HTERT RPE-1 (cell line): ENCODE data around the gene PLK5.
"Not testable (repeated sequence)": the region's sequence is repeated elsewhere in the genome, so short reads cannot be mapped to it uniquely, and the experiment has no call there.

Experiments
- in situ Hi-C: fragments of 300-500 bp; cut with MboI; formaldehyde crosslinking; loops from 4 replicates; pipeline ENCODE4 v1.14.3; 2020; ENCODE audit warnings: low sequenced_read_pairs

The PLK5 gene

GRCh38 chr19:1491114-1491848, 32.6 kb upstream of the PLK5 start, which contains the start of gene REEP6:
TSS of gene REEP6 (plus strand) at chr19:1491181. CDS start at chr19:1491270, 89 bp downstream.
- in situ Hi-C loops: no loop called here

GRCh38 chr19:1491849-1492170, 32.1 kb upstream of the PLK5 start:
- in situ Hi-C loops: no loop called here

- in situ Hi-C loops: no loop called here
These were observed 31.3 kb upstream of the PLK5 start for GRCh38 chr19:1492474-1493006.

- in situ Hi-C loops: no loop called here
These were observed 29.6 kb upstream of the PLK5 start for GRCh38 chr19:1494115-1494815.

- in situ Hi-C loops: no loop called here
These were observed 28.7 kb upstream of the PLK5 start for GRCh38 chr19:1495051-1495798.

- in situ Hi-C loops: no loop called here
These were observed 27.8 kb upstream of the PLK5 start for GRCh38 chr19:1495799-1496713.

GRCh38 chr19:1496714-1497577, 26.9 kb upstream of the PLK5 start:
- in situ Hi-C loops: no loop called here

DNA sequence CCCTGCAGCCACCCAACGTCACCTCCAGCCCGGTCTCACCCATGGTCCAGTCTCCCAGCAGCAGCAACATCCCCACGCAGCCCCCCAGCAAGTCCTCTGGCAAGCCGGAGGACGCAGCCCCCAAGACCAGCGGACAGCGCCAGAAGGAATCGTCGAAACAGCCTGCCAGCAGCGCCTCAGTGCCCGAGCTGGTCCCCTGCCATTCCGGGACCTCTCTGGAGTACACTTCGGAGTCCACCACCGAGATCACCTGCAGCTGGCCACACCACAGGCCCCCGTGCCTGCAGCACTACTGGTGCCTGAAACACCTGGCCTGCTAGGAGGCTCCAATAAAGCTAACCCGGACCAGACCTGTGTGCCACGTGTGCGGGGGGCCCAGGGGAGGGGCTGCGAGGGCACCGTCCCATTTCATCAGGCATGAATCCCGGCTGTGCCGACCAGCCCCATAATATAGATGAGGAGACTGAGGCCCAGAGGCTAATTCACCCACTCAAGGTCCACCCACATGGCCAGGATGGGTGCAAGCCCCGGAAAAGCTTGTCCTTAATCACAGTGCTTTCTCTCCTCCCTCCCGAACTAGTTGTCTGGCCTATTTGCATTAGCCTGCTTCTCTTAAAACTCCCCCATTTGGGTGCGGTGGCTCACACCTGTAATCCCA, 26.2 kb upstream of the PLK5 start:
- in situ Hi-C loops: no loop called here

- in situ Hi-C loops: not testable (repeated sequence)
These were observed 24.6 kb upstream of the PLK5 start for GRCh38 chr19:1499231-1499630.

DNA sequence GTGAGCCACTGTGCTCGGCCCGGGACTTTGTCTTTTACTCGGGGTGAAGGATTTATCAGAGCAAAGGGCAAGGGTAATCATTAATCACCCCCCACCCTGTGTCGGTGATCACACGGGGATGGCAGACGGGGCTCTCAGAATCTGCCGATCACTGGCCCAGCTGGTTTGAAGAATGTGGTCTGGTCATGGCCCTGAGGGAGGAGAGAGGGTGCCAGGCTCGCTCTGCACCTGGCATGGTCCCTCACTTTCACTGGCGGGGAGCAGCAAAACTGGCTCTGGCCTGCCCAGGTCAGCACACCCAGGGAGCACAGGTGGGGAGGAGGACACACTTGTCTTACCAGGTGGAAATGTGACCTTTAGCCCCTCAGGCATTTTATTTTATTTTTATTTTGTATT, 22.7 kb upstream of the PLK5 start:
- in situ Hi-C loops: no loop called here

DNA sequence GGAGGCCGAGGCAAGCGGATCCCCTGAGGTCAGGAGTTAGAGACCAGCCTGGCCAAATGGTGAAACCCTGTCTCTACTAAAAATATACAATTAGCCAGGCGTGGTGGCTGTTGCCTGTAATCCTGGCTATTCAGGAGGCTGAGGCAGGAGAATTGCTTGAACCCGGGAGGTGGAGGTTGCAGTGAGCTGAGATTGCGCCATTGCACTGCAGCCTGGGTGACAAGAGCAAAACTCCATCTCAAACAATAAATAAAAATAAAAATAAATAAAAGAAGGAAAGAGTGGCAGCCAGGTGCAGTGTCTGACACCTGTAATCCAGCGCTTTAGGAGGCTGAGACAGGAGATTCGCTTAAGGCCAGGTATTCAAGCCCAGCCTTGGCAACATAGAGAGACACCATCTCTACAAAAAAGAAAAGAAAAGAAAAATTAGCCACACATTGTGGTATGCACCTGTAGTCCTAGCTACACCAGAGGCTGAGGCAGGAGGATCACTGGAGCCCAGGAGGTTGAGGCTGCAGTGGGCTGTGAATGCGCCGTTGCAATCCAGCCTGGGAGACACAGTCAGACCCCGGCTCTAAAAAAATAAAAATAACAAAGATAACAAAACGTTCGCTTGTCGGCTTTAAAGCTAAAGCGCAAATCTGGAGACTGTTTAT, 21.3 kb upstream of the PLK5 start:
- in situ Hi-C loops: no loop called here

GRCh38 chr19:1503089-1503924, 20.6 kb upstream of the PLK5 start:
- in situ Hi-C loops: no loop called here

DNA sequence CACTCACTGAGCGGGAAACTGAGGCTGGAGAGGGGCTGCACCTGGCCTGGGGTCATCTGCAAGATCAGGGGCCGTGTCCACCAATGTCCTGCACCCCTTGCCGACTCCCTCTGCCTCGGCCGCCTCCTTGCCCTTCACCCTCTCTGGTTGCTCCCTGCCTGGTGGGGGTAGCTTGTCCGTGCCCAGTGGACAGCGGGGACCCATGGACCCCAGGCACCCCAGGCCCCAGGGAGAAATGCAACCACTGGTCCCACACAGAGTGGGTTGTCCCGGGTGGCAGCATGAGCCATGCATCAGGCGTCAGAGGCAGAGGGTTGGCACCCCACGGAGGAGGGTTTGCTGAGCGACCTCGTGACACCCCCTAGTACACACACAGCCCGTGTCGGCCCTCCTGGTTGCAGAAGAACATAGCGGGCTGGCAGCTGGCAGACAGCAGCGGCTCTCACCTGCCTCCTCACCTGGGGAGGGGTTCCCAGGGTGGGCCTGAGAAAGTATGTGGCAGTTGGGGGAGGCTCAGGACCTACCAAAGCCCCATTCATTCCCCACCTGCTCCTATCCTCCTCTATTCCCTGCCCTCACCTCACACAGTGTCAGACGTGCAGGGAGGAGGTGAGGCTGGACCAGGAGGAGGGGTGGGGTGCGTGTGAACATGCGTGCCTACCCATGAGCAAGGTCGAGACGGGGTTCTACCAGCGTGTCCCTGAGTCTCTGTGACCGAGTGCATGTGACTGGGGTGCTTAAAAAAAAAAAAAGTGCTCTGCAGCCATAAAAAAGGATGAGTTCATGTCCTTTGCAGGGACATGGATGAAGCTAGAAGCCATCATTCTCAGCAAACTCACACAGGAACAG, 19.7 kb upstream of the PLK5 start:
- in situ Hi-C loops: no loop called here

- in situ Hi-C loops: no loop called here
These were observed 18.9 kb upstream of the PLK5 start for GRCh38 chr19:1505012-1505411.

DNA sequence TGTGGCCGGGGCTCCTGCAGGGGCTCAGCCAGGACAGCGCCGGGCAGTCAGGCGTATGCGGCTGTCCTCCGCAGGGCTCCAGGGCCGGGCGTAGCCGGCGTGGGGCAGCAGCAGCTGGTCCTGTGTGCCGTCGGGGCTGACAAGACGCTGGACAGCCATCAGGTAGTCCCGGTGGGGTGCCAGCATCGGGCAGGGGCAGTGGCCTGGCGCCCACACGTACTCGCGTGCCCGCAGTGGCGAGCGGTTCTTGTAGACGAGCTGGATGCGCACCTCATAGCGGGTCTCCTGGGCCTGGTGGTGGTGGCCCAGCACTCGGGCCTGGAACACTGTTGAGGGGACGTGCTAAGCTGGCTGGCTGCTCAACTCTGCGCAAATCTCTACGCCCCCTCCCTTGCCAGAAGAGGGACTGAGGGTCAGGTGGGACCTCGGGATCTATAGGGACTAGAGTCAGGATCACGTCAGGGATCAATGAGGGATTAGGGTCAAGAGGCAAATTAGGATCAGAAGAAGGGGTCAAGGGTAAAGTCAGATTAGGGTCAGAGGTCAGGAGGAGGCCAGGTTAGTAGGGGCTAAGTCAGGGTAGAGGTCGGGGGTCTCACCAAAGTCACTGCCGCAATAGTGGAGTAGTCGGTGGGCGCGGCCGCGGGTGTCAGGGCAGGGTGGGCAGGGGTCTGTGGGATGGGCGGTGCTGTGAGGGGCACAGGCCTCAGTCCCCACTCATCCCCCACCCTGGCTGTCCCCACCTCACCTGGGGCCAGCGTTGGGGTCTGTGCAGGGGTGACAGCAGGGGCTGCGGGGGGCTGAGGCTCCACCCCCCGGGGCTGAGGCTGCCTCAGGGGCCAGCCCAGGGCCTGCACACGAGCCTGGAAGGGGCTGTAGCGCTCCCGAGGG, 17.6 kb upstream of the PLK5 start:
- in situ Hi-C loops: no loop called here

DNA sequence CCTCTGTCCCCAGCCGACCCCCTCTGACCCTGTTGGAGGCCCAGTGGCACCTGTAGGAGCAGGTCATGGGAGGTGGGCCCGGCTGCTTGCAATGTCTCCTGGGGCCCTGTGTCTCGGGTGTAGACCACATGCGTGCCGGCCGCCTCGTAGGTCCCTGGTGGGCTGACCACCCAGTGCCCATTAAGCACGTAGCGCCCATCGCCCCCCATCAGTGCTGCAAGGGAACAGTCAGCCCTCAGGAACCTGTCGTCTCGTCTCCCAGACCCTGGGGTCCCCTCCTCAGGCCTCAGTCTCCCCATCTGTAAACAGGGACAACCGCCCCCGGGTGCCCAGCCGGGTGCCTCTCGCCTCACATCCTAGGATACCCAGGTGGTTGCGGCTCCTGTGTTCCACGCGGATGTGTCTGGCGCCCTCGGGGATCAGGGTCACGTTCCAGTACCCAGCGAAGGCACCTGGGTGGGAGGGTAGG, 16.7 kb upstream of the PLK5 start:
- in situ Hi-C loops: no loop called here
